GM18519 (cell line): ENCODE data around the gene SYNGR1.
"Not testable (repeated sequence)": the region's sequence is repeated elsewhere in the genome, so short reads cannot be mapped to it uniquely, and the experiment has no call there.

Source experiments
- ATAC-seq: cut with Tn5 transposase; IDR thresholded peaks from one replicate; pipeline ENCODE4 v1.9.1; 2021; ENCODE audit warnings: mild to moderate bottlenecking, moderate library complexity; ENCODE audit not compliant: unreplicated experiment, low FRiP score

The SYNGR1 gene

DNA sequence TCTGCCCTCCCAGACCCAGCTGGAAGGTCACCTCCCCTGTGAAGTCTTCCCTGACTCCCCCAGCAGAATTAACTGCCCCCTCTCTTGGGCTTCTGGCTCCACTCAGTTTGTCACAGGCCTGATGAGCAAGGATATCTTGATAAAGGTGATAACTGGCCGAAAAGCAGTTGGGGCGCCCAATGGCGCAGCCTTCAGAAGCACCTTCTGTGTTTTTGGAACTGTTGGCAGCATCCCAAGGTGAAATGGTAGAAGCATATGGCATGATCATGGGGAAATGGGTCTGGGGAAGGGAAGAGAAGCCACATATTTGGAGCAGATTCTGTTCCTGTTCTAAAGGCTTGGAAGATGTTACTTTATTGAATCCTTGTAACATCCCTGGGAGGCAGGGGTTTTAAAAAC is 47.0 kb downstream of the SYNGR1 start:
- no peak for ATAC-seq

DNA sequence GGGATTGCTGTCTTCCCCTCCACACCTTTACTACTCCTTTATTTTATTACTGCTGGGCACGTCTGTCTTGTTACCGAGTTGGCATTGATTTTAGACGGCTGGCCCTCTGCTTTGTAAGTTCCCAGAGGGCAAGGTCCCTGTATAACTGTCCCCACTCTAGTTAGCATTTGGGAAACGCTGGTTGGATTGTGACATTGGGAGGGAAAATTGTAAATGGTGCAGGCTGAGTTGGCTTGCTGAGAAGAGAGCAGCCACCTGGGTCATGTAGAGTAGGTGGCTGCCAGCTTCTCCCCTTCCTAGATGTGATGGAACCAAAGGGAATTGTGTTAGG is 51.5 kb downstream of the SYNGR1 start:
- no peak for ATAC-seq

DNA sequence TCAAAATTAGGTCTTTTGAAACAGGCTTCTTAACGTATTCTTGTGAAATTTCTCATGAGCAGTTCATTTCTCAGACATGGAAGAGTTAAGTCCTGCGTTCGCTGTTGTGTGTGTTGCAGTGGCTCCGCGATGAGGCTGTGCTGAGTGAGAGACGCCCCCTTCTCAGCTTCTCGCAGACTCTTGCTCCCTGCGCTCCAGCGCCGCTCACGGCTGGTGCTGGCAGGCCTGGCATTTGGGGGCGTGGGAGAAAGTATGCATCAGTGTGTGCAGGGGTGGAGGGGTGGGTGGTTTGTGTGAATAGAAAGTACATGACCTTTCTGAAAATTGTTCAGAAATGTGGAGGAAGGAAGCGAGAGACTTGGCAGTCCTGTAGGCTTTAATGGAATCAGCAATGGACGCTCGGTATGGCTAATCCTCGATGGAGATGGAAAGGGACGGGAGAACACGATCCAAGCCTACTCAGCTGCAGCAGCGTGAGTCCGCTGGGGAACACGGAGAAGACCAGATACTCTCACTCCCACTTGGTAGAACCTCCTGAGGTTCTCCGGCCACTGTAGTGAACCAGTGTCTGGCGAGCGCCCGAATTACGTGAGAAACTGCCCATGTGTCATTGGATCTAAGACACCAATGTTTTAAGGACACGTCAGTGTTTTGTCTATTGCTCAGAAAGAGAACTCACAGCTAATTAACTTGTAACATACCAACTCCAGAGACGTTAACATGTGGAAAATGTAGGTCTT is 55.7 kb downstream of the SYNGR1 start:
- no peak for ATAC-seq

DNA sequence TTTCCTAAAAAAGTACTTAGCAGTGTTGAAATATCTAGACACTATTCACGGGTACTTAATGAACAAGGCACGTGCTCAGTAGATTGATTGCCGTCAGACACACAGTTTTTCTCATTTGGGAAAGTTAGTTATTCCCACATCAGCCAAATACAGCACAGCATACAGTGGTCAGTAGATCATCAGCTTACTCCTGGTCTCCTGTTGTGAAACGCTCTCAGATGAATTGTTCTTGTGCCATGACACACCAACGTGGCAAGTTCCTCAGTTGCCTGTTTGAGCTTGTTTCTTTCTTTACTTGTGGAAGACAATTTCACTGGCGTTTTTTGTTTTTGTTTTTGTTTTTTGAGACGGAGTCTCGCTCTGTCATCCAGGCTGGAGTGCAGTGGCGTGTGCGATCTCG is 58.4 kb downstream of the SYNGR1 start:
- ATAC-seq: no peak

- no peak for ATAC-seq
Observed at GRCh38 chr22:39408807-39409206, 59.0 kb downstream of the SYNGR1 start.

DNA sequence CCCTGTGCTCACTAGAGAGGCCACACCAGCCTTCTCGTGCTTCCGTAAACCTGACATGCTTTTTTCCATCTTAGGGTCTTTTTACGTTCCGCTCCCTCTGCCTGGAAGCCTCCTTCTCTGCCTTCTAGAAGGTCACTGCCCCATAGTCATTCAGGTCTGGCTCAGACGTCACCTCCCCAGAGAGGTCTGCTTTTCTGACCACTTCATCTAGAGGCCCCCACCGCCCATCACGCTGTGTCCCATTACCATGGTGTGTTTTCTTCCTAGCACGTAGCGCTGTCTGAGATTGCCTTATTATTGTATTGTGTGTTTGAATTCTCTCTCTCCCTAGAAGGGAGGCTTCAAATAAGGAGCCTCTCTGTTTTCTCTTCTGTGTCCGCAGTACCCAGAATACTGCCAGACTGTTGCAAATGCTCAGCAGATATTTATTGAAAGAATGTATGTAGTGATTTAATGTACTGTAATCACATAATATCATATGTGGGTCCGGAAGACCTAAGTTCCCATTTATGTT is 59.8 kb downstream of the SYNGR1 start:
- ATAC-seq: no peak

- ATAC-seq: no peak
Observed at GRCh38 chr22:39410264-39410663, 60.5 kb downstream of the SYNGR1 start.

DNA sequence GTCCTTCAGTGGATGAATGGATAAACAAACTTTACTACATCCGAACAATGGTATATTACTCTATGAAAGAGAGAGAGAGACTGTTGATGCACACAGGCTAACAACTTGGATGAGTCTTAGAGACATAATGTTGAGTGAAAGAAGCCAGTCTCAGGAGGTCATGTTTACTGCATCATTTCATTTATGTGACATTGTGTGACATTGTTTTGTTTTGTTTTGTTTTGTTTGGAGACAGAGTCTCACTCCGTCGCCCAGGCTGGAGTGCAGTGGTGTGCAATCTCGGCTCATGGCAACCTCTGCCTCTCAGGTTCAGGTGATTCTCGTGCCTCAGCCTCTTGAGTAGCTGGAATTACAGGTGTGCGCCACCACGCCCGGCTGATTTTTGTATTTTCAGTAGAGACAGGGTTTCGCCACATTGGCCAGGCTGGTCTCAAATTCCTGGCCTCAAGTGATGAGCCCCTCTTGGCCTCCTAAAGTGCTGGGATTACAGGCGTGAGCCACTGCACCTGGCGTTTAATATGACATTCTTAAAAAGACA is 62.1 kb downstream of the SYNGR1 start:
- not testable (repeated sequence) for ATAC-seq

- not testable (repeated sequence) for ATAC-seq
Observed at GRCh38 chr22:39413204-39413603, 63.4 kb downstream of the SYNGR1 start.

DNA sequence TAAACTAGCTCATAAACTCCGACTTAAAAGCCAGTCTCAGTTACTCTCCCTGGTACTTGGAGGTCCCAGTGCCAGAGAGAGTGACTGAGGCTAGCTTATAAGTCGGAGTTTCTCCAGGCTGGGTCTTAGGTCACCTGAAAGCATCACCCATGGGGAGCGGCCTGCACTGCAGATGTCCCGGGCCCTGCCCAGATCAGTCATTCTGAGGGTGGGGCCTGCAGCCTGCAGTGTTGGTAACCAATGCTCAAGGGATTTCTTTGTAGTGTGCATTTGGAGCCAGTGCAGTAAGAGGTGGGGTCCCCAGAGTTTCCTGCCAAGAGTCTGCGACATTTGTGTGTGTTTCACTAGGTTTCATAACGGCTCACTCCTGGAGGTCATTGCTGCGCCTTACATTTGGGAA is 64.6 kb downstream of the SYNGR1 start:
- no peak for ATAC-seq

- no peak for ATAC-seq
Observed at GRCh38 chr22:39414886-39415285, 65.1 kb downstream of the SYNGR1 start.

GRCh38 chr22:39415506-39415905 is 65.7 kb downstream of the SYNGR1 start:
- no peak for ATAC-seq

GRCh38 chr22:39416319-39416718 is 66.5 kb downstream of the SYNGR1 start:
- ATAC-seq: no peak

DNA sequence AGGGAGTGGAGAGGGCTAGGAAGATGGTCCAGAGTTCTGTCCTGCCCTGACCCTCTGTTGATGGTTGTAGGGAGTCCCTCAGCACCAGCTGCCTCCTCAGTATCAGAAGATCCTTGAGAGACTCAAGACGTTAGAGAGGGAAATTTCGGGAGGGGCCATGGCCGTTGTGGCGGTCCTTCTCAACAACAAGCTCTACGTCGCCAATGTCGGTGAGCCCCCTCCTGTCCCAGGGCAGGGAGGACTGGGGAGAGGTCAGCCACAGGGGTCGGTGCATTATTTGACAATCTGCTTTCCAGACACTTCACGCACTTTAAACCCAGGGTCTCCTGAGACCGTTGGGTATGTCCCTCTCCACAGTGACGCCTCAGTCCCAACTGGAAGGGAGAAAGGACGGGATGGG is 67.8 kb downstream of the SYNGR1 start:
- no peak for ATAC-seq

DNA sequence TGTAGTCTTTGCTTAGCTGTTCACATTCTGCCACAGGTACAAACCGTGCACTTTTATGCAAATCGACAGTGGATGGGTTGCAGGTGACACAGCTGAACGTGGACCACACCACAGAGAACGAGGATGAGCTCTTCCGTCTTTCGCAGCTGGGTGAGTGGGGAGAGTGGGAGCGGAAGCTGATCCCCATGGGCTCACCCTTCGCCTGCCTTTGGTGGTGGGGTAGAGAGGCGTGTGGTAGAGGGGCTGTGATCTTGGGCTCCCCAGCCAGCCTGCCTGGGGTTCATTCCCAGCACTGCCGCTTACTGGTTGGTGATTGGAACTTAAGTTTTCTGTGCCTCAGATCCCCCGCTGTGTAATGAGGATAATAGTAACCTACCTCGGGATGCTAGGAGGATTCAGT is 68.9 kb downstream of the SYNGR1 start:
- ATAC-seq: no peak

- ATAC-seq: no peak
Observed at GRCh38 chr22:39419096-39419495, 69.3 kb downstream of the SYNGR1 start.

- ATAC-seq: no peak
Observed at GRCh38 chr22:39419911-39420310, 70.1 kb downstream of the SYNGR1 start.

DNA sequence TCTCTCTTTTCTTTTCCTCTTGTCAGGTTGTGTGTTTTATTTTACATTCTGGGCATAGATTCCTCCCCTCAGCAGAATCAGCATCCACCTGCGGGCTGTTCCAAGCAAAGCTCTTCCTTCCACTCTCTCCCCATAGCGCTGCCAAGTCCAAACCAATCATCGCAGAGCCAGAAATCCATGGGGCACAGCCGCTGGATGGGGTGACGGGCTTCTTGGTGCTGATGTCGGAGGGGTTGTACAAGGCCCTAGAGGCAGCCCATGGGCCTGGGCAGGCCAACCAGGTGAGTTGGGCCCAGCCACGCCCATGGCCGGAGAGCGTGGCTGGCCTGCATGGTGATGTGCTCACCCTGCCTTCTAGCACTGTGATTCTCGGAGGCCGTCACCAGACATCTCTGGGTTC is 71.9 kb downstream of the SYNGR1 start:
- no peak for ATAC-seq

DNA sequence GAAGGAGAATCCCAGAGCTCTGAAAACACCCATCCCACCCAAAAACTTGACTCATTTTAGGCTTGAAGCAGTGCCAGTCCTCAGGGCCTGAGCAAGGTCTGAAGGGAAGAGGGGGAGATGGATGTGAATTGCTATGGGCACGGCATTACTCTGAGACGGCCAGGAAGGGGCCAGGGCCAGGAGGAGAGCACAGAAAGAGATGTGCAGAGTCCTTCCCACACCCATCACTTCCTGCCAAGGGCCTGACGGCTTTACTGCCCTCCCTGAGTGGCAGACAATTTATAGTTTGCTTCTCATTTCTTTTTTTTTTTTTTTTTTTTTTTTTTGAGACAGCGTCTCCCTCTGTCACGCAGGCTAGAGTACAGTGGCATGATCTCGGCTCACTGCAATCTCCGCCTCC is 72.3 kb downstream of the SYNGR1 start:
- ATAC-seq: no peak

DNA sequence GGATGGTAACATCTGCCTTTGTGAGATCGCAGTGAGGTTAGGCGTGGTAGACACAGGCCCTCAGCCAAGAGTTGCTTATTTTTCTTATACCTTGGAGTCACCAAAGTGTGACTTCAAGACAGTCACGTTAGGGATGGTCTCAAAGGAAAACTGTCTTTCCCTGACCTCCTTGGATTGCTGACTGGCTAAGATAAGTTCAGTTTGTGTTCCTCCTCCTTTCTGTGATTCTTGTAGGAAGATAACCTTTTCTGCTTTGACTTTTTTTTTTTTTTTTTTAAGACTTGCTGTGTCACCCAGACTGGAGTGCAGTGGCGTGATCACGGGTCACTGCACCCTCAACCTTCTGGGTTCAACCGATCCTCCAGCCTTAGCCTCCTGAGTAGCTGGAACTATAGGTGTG is 72.9 kb downstream of the SYNGR1 start:
- ATAC-seq: no peak

DNA sequence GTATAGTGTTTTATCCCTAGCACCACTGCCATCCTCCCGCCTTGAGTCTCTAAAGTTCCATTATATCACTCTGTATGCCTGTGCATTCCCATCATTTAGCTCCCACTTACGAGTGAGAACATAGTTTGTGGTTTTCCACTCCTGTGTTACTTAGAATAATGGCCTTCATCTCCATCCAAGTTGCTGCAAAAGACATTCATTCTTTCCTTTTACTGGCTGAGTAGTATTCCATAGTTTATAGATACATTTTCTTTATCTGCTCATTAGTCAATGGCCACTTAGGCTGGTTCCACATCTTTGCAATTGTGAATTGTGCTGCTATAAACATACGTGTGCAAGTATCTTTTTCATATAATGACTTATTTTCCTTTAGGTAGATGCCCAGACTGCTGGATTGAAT is 74.2 kb downstream of the SYNGR1 start:
- ATAC-seq: no peak

DNA sequence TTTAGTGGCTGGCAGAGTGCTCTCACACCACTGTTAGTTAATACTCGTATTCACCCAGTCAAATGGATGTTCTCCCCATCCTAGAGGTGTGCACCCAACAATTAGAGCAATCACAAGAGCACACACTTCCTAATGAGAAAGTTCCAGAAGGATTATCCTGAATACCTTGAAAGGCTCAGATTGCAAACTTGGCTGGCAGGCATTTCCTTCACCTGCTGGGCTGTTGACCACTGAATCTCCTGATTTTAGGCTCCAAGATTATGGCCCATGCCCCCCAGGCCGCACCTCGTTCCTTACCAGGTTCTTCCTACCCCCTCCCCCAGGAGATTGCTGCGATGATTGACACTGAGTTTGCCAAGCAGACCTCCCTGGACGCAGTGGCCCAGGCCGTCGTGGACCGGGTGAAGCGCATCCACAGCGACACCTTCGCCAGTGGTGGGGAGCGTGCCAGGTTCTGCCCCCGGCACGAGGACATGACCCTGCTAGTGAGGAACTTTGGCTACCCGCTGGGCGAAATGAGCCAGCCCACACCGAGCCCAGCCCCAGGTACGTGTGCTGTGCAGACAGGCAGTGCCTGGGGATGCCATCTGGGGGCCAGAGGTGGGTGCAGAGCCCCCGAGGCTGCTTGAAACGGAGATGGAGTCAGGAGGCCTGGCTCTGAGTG is 76.7 kb downstream of the SYNGR1 start:
- ATAC-seq: no peak
